Mammary epithelial cell (primary cell): Measurements from ENCODE around the gene ERBB4.

Experiments used
- EZH2 ChIP-seq: IDR thresholded peaks from 2 replicates; pipeline ENCODE4 v1.6.1; 2012; ENCODE audit warnings: low read length, inconsistent platforms, borderline replicate concordance
- TF ChIP-seq, protein P1 (sequence below), 2 donors: IDR thresholded peaks in 1 of 2; conservative IDR thresholded peaks in 1 of 2; 2 replicates each; pipeline ENCODE4 v1.5.1; 2011 to 2012; ENCODE audit warnings: inconsistent platforms in 2 of 2, low read length in 2 of 2, mild to moderate bottlenecking in 2 of 2, control low read depth in 1 of 2, low read depth in 1 of 2; ENCODE audit not compliant: insufficient read depth in 1 of 2; ENCODE audit errors: extremely low read depth in 1 of 2

DNA sequence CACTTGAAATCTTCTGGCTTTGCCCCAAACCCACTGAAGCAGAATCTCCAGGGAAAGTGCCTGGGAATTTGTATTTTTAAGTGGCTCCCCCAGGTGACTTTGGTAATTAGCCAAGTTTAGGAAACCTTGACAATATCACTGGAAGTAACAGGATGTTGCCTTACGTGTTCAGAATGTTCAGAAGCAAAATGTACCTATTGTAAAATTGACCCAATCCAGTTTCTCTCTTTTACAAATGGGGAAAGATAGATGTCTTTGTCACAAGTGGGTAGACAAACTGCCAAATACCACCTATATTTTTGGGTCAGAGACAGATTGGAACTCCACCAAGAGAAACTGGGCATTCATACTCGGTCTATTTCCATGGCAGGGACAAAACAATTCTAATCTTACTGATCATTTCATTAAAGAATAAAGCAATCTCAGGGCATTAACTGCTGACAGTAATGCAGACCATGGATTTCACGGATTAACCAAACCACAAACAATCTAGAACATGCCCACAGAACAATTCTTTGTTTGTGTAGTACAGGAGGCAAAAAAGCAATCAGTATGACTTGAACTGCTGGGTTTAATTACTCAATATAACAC lies 255.8 kb downstream of the ERBB4 start:
- TF ChIP-seq, protein P1, sequence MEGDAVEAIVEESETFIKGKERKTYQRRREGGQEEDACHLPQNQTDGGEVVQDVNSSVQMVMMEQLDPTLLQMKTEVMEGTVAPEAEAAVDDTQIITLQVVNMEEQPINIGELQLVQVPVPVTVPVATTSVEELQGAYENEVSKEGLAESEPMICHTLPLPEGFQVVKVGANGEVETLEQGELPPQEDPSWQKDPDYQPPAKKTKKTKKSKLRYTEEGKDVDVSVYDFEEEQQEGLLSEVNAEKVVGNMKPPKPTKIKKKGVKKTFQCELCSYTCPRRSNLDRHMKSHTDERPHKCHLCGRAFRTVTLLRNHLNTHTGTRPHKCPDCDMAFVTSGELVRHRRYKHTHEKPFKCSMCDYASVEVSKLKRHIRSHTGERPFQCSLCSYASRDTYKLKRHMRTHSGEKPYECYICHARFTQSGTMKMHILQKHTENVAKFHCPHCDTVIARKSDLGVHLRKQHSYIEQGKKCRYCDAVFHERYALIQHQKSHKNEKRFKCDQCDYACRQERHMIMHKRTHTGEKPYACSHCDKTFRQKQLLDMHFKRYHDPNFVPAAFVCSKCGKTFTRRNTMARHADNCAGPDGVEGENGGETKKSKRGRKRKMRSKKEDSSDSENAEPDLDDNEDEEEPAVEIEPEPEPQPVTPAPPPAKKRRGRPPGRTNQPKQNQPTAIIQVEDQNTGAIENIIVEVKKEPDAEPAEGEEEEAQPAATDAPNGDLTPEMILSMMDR (conservative IDR thresholded peaks at IDR 0.05 in 1 of 2, IDR thresholded peaks at IDR 0.05 in 1 of 2; ENCODE audit: extremely low read depth in 1 of 2, insufficient read depth in 1 of 2, low read depth in 1 of 2, low read length in 2 of 2): no peak
- no peak for TF ChIP-seq EZH2
